ENCODE measurements around the gene PAGR1. TPM values are rescaled to one million over a fixed set of nuclear protein-coding genes. Genes with fewer than 3 reads are reported as not detected.
A peak's percentile ranks its signal among the peaks of the same experiment; 100 is the strongest.
"Not testable (repeated sequence)": the region's sequence is repeated elsewhere in the genome, so short reads cannot be mapped to it uniquely, and the experiment has no call there.

Gene PAGR1

GRCh38 chr16:29862884-29863668 is 47.1 kb downstream of the PAGR1 start, which contains the start of gene CDIPT:
Gene CDIPT, minus strand, starts transcription at chr16:29863226. Its CDS starts 369 bp downstream, at chr16:29862857.
- H3K4me2 ChIP-seq (ENCODE audit: low read length): peak within 1 kb of the TSS; percentile 79
- no peaks in the 10 kb centered on the region for H3K9me3 ChIP-seq (replicated peaks; ENCODE audit: low read length)
- peaks cover 15% of the 10 kb centered on the region for H3K4me1 ChIP-seq (ENCODE audit: control insufficient read depth, insufficient read depth, low read length)
- peak within 1 kb of the TSS; percentile 78 for H3K4me3 ChIP-seq (ENCODE audit: low read length)
- H3K36me3 ChIP-seq (ENCODE audit: insufficient read depth, low read length): peaks cover 29% of the 10 kb centered on the region
- peak within 1 kb of the TSS; percentile 85 for H3K9ac ChIP-seq (ENCODE audit: low read depth, low read length)
- no peaks in the 10 kb centered on the region for H3K27me3 ChIP-seq (ENCODE audit: control insufficient read depth, insufficient read depth, low read length)

GRCh38 chr16:29863669-29863984 is 47.7 kb downstream of the PAGR1 start:
- H3K9ac ChIP-seq (ENCODE audit: low read depth, low read length): no peak overlapping the region
- H3K4me2 ChIP-seq (ENCODE audit: low read length): peak overlapping the region; percentile 79
- peaks cover 10% of the 10 kb centered on the region for H3K4me1 ChIP-seq (ENCODE audit: control insufficient read depth, insufficient read depth, low read length)
- no peaks in the 10 kb centered on the region for H3K9me3 ChIP-seq (replicated peaks; ENCODE audit: low read length)
- H3K27me3 ChIP-seq (ENCODE audit: control insufficient read depth, insufficient read depth, low read length): peaks cover 4% of the 10 kb centered on the region
- H3K36me3 ChIP-seq (ENCODE audit: insufficient read depth, low read length): peaks cover 24% of the 10 kb centered on the region
- peak overlapping the region; percentile 30 for H3K4me3 ChIP-seq (ENCODE audit: low read length)

GRCh38 chr16:29864205-29864604 is 48.3 kb downstream of the PAGR1 start:
- peaks cover 10% of the 10 kb centered on the region for H3K4me1 ChIP-seq (ENCODE audit: control insufficient read depth, insufficient read depth, low read length)
- no peak overlapping the region for H3K4me3 ChIP-seq (ENCODE audit: low read length)
- no peak overlapping the region for H3K4me2 ChIP-seq (ENCODE audit: low read length)
- no peaks in the 10 kb centered on the region for H3K9me3 ChIP-seq (replicated peaks; ENCODE audit: low read length)
- H3K9ac ChIP-seq (ENCODE audit: low read depth, low read length): no peak overlapping the region
- peaks cover 18% of the 10 kb centered on the region for H3K36me3 ChIP-seq (ENCODE audit: insufficient read depth, low read length)
- H3K27me3 ChIP-seq (ENCODE audit: control insufficient read depth, insufficient read depth, low read length): peaks cover 4% of the 10 kb centered on the region

- Histone ChIP-seq H3K9me3 (replicated peaks; ENCODE audit: low read length) (no peaks in the 10 kb centered on the region), H3K4me2 (ENCODE audit: low read length) (no peak overlapping the region), H3K27me3 (ENCODE audit: control insufficient read depth, insufficient read depth, low read length) (peaks cover 8% of the 10 kb centered on the region), H3K4me3 (ENCODE audit: low read length) (no peak overlapping the region), H3K36me3 (ENCODE audit: insufficient read depth, low read length) (no peaks in the 10 kb centered on the region), H3K9ac (ENCODE audit: low read depth, low read length) (no peak overlapping the region), H3K4me1 (ENCODE audit: control insufficient read depth, insufficient read depth, low read length) (peaks cover 4% of the 10 kb centered on the region)
These were observed 52.6 kb downstream of the PAGR1 start for GRCh38 chr16:29868396-29869009.

- peaks cover 10% of the 10 kb centered on the region for H3K27me3 ChIP-seq (ENCODE audit: control insufficient read depth, insufficient read depth, low read length)
- not testable (repeated sequence) for H3K4me3 ChIP-seq (ENCODE audit: low read length); H3K9ac ChIP-seq (ENCODE audit: low read depth, low read length); H3K4me1 ChIP-seq (ENCODE audit: control insufficient read depth, insufficient read depth, low read length); H3K4me2 ChIP-seq (ENCODE audit: low read length); H3K36me3 ChIP-seq (ENCODE audit: insufficient read depth, low read length); H3K9me3 ChIP-seq (replicated peaks; ENCODE audit: low read length)
These were observed 53.1 kb downstream of the PAGR1 start for GRCh38 chr16:29869067-29869466.

Small RNA genes lying within 50 kb of the gene (small RNA-seq; reads per million reads assigned to genes)
- gene AC009133.6 (not detected), gene AC120114.4 (not detected)
